Gastroesophageal sphincter (tissue), 3 donors: ENCODE data around the gene TNFAIP8L1.

Experiments used
- CTCF ChIP-seq, 4 experiments: fragments of 200-600 bp in 2 of 4; fragments of 450-650 bp in 2 of 4; sonication (generic) in 1 of 4; IDR thresholded peaks; one replicate each; pipeline ENCODE4 v1.5.1; 2017 to 2019; ENCODE audit warnings: antibody characterized with exemption in 4 of 4, mild to moderate bottlenecking in 2 of 4, moderate library complexity in 2 of 4
- POLR2A ChIP-seq, 2 donors: fragments of 450-650 bp; IDR thresholded peaks; one replicate each; pipeline ENCODE4 v1.6.1; 2017; ENCODE audit warnings: antibody characterized with exemption in 2 of 2, mild to moderate bottlenecking in 2 of 2, moderate library complexity in 1 of 2

DNA sequence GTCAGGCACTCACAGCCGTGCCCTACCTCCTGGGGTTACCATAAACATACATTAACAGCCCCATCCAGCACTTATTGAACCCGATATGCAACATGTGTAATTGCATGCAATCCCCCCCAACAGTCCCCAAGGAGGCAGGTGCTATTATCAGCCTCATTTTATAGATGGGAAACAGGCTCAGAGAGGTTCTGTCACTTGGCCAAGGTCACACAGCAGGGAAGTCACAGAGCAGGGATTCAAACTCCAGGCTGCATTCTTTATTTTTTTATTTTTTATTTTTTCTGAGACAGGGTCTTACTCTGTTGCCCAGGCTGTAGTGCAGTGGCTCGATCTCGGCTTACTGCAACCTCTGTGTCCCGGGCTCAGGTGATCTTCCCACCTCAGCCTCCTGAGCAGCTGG is 38.4 kb upstream of the TNFAIP8L1 start:
- no peak for TF ChIP-seq CTCF (IDR thresholded peaks at IDR 0.05)
- no peak for TF ChIP-seq POLR2A (IDR thresholded peaks at IDR 0.05)
